Raji (cell line): ENCODE results near the gene LAMA3.

Source experiments
- POLR2A ChIP-seq: IDR thresholded peaks from 2 replicates; pipeline ENCODE4 v1.6.1; 2011; ENCODE audit warnings: low read depth, low read length, control low read depth; ENCODE audit not compliant: insufficient read depth

Gene LAMA3, protein sequence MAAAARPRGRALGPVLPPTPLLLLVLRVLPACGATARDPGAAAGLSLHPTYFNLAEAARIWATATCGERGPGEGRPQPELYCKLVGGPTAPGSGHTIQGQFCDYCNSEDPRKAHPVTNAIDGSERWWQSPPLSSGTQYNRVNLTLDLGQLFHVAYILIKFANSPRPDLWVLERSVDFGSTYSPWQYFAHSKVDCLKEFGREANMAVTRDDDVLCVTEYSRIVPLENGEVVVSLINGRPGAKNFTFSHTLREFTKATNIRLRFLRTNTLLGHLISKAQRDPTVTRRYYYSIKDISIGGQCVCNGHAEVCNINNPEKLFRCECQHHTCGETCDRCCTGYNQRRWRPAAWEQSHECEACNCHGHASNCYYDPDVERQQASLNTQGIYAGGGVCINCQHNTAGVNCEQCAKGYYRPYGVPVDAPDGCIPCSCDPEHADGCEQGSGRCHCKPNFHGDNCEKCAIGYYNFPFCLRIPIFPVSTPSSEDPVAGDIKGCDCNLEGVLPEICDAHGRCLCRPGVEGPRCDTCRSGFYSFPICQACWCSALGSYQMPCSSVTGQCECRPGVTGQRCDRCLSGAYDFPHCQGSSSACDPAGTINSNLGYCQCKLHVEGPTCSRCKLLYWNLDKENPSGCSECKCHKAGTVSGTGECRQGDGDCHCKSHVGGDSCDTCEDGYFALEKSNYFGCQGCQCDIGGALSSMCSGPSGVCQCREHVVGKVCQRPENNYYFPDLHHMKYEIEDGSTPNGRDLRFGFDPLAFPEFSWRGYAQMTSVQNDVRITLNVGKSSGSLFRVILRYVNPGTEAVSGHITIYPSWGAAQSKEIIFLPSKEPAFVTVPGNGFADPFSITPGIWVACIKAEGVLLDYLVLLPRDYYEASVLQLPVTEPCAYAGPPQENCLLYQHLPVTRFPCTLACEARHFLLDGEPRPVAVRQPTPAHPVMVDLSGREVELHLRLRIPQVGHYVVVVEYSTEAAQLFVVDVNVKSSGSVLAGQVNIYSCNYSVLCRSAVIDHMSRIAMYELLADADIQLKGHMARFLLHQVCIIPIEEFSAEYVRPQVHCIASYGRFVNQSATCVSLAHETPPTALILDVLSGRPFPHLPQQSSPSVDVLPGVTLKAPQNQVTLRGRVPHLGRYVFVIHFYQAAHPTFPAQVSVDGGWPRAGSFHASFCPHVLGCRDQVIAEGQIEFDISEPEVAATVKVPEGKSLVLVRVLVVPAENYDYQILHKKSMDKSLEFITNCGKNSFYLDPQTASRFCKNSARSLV (N-terminal part only)

DNA sequence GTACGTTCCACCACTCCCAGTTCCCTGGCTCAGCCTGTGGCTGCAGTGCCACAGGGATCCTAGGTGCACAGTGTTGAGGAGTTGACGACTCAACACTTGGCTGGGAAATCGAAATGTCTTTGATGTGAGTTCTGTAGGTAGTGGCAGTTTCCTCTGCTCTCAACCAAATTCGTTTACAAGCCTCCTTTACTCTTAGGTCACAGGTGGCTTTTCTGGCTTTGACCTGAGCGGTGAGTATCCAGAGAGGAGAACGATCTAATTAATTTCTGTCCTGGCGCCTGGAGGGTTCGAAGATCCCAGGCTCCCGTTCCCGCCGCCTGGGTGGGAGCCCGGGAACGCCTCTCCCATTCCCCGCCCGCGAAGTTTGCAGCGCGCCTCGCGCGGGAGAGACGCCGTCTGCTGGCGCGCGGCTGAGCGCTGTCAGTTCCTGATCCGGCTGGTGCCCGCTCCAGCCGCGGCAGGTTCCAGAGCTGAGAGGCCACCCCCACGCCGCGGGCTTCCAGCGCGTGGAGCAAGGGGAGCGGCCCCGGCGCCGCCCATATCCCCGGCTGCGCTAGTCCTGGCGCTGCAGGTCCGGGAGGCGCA lies at the start of gene LAMA3:
LAMA3 (plus strand) TSS at position 423 of the 585 bp plus-strand sequence. CDS start 231 bp downstream, outside the sequence.
- TF ChIP-seq POLR2A = no peak

DNA sequence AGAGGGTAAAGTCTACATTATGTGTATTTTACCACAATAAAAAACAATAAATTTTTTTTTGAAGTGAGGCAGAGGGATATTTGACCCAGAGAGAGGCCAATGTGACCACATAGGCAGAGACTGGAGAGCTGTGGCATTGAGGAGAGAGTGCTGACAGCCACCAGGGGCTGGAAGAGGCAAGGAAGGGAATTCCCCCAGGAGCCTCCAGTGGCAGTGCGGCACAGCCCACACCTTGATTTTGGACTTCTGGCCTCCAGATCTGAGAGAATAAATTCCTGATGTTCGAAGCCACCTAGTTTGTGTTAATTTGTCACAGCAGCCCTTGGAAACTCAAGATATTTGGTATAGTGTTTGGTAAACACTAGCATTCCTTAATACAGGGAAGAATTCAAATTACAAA lies 49.2 kb upstream of the LAMA3 start:
- TF ChIP-seq POLR2A = no peak

DNA sequence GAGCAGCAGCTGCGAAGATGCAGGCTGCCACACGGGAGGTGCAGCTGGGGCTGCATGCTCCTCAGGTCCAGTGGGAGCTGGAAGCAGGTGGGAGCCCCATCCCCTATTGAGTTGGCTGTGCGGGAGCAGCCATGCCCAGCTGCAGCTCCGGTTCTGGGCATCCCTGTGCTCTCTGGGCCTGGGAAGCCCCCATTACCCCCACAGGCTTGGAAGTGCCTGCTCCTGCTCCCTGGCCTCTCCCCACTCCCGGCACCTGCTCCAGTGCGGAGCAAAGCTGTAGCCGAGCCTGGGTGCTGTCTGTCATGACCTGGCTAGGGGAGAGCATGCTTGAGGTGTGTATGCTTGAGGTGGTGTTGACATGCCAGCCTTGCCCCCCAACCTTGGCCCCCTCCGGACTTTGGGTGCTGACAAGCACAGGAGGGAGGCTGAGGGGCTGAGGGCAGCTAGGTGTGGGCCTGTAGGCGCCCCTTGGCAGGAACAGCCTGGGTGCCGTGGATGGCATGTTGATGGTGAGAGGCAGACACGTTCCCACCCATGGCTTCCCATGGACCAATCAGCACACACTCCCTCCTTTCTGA lies 48.0 kb upstream of the LAMA3 start:
- no peak for TF ChIP-seq POLR2A

DNA sequence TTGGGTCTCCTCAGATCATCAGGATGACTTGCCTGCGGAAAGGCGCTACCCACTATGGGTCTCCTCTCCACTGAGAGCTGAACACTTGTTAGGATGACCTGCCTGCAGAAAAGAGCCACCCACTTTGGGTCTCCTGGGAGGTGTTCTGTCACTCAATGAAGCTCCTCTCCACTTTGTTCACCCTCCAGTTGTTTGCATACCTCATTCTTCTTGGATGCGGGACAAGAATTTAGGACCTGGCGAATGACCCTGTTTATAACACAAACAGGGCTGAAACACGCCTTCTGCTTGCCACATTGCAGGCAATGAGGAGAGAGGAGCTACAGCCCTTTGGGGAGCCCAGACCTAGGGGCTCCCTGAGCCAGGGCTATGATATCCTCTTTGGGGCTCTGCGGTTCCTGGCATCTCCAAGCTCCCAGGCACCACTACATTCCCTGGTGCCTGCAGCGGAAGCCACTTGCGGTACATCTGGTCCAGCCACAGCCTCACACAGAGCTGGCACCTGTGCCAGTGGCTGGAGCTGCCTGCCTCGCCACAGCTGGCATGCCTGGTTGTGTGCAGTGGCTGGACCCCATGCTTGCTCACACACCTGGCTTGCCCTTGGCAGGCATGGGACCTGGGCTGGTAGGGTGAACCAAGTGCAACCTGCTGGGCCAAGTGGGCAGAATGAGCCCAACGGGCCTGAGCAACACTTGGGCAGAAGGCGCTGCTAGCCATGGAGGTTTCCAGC lies 47.2 kb upstream of the LAMA3 start:
- TF ChIP-seq POLR2A = no peak

DNA sequence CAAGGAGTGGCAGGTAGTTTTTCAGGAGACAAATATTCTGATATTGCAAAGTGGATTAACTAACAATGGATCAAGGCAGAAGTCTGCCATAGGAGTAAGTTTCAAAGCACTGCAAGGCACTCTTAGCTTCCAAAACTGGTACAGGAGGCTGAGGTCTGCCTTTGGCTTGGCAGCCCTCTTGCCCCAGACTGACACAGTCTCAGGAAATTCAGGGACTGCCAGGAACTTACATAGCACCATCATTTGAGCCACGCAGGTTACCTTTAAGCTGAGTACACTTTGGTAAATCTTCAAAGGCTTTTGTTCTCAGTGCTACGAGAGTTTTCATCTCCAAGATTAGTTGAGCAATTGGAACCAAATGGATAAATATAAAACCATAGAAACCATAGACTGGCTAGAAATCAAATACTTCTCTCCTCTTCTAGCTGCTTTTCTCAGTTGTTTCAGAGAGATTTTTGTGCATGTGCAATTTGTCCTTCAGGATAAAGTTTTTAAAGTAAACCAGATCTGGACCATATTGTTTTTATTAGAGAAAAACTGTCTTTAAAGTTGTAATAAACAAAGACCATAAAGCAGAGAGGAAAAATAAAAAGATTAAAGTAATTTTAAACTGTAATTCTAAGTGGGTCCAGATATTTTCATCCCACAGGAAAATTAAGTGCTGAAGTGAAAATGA lies 45.3 kb upstream of the LAMA3 start:
- TF ChIP-seq POLR2A = no peak

DNA sequence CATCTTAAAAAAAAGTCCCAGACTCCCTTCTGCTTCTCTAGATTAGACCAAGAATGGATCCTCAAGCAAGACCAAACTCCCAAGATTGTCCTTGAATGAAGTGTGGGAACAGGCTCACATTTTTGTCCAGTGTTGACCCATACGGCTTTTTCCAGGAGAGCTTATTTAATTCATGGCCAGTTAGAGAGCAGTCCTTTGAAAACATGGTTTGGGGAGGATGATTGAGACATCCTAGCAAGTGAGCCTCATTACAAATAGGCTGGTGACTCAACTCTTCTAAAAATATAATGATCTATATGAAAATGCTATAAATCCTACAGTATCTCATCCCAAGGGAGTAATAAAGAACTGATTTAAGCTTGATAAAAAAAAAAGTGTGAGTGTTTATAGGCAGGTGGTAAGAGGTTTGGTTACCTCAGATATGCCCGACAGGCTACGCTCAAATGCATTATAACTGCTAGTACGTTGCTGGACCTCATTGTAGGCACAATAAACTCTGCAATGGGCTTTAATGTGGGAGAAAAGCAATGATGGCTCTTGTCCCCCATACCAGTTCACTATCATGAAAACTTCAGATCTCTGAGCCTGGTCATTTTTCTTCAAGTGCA lies 43.6 kb upstream of the LAMA3 start:
- no peak for TF ChIP-seq POLR2A

DNA sequence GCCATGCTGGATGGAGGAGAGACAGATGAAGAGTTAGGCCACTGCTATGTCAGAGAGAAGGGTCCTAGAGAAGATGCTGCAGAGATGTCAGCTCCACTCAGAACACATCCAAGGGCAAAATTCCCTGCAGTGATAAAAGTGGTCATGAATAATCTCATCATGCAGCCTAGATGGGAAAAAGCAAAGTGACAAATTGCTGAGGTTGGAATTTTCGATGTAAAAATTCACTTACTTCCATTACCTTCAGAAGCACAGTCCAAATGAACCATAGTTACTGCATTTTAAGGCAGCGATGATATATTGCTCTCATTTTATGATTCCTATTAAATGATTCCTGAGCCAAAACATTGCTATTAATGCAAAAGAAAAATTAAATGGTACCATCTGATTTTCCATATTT lies 43.0 kb upstream of the LAMA3 start:
- TF ChIP-seq POLR2A = no peak

DNA sequence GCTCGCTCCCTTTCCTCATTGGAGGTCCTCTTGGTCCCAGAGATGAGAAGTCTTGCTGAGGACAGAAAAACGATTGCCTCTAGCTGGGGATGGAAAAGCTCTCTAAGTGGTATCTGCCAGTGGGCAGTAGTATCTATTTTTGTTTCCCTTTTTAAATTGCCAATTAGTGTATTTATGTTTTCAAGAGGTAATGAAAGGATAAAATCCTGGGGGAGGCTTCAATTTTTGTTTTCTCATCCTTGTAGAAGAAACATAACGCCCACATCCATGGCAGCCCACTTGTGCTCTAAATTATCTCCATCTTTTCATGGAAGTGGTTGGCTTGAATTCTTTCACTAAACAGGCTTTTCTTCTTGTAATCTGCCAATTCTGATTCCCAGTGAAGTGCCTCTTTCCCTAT lies 40.8 kb upstream of the LAMA3 start:
- no peak for TF ChIP-seq POLR2A

DNA sequence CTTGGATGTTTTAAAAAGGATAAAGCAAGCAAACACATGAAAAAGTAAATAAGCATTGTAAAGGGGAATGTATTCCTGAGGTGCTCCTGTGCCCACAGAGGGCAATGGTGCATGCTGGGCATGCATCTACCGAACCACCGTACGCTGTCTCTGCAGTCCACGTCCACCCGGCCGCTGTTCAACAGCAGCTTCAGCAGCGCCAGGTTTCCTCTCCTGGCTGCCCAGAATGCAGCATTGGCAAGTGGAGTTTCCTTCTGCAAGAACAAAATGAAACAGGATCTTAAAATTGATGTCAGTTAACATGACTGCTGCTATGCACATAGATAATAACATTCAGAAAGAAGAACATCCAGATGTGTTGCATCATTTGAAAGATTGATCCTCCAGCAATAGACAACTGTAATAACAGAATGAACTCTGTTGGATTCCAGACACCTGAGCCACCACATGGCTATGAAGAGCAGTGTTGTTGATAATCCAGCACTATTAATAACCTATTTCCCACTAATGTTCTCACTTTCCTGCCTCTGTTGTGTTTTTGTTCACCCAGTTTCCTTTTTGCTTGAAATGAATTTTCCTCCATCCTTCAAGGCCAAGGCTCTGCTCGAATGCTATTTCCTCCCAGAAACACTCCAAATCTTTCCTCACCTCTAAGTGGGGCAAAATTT lies 40.2 kb upstream of the LAMA3 start:
- no peak for TF ChIP-seq POLR2A

DNA sequence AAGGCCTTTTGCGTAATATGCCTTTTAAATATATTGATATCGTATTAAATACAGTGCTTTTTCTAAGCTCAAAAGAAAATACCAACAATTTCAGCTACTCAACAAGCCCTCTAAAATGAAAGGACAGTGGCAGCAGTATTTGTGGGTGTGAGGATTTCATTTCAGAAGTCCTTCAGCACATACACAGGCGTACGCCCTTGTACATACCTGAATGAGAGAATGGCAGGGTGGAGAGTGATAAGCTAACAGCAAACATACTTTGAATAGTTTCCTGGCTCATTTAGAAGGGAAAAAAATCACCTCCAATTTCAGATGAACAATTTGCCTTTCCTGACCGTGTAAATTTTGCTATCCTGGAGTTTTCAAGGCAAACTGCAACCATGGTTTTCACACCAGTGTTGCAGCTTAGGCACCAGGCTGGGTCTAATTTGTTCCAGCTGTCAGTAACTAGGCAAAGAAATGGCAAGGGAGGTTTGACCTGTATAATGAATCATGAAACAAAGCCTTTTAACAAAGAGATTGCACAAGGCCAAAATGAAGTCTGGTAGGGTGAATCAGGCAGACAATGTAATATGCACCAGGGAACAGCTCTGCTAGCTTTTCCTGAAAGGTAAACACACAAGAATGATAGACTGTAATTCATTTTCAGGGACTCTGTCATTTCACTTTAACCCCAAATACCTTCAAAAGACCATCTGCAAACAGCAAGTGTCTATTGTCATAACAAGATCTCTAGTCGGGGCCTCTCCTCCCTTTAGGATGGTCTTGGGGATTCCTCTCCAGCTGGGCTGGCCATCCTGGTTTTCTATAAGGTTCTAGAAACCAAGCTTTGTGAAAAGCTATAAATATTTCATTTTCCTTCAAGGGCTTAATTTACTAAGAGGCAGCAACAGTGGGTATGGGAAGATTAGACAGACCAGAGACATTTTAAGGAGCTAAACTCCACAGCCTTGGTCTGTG lies 38.0 kb upstream of the LAMA3 start:
- TF ChIP-seq POLR2A = no peak

DNA sequence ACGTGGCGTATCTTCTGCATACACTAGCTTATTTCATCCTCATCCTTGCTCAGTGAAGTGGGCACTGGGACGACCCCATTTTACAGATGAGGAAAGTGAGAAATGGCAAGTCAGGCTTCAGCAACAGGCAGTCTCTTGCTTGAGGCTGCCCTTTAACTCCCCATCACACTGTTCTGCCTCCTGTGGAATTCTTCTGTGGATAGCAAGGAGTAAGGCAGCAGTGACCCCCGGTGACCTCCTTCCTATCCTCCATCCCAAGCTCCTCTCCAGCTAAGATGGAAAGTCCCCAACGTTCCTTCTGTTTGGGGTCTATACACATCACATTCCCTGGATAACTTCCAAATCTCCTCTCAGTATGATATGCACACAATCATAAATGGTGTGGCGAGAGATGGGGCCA lies 37.0 kb upstream of the LAMA3 start:
- no peak for TF ChIP-seq POLR2A

DNA sequence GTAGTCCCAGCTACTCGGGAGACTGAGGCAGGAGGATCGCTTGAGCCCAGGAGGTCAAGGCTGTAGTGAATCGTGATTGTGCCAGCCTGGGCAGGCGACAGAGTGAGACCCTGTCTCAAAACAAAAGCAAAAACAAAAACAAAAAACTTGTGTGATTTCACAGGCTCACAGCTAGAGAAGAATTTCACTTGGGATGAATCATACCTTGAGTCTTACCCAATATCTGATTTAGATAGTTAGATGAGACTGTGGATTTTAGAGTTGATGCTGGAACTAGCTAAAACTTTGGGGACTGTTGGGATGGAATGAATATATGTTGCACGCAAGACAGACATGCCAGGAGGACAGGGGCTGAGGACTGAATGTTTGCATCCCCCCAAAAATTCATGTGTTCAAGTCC lies 31.0 kb upstream of the LAMA3 start:
- TF ChIP-seq POLR2A = no peak
